WTC11 (cell line): ENCODE data around the gene BPTF. TPM values are rescaled to one million over a fixed set of nuclear protein-coding genes. Genes with fewer than 3 reads are reported as not detected.

Experiments
- ATAC-seq: fragments of 200-7000 bp; cut with Tn5 transposase; 2 replicates; pipeline ENCODE4 v1.10.0; 2021; ENCODE audit warnings: mild to moderate bottlenecking, moderate library complexity
- CTCF ChIA-PET: fragments of 300-600 bp; sonication (Branson Sonifier 250); formaldehyde crosslinking; loops from one replicate; lab custom pipeline; 2021; ENCODE audit warnings: antibody characterized with exemption; lab: Charles Lee
- POLR2A ChIA-PET: fragments of 350-600 bp; sonication (Branson Sonifier 250); formaldehyde crosslinking; loops from one replicate; lab custom pipeline; 2021; ENCODE audit warnings: antibody characterized with exemption; lab: Charles Lee
- DNase-seq: peaks from one replicate; pipeline ENCODE4 v3.0.0; 2021; ENCODE audit warnings: low spot score
- H3K27ac Mint-ChIP-seq: 2 replicates; pipeline ENCODE4 v1.8.0; 2021; ENCODE audit warnings: mixed read lengths
- H3K27me3 Mint-ChIP-seq: 2 replicates; pipeline ENCODE4 v1.8.0; 2021; ENCODE audit warnings: low read depth, mild to moderate bottlenecking, moderate library complexity, mixed read lengths
- H3K36me3 Mint-ChIP-seq: 2 replicates; pipeline ENCODE4 v1.8.0; 2021; ENCODE audit warnings: mixed read lengths
- H3K4me1 Mint-ChIP-seq: 2 replicates; pipeline ENCODE4 v1.8.0; 2022; ENCODE audit warnings: mixed read lengths
- H3K4me3 Mint-ChIP-seq: 2 replicates; pipeline ENCODE4 v1.8.0; 2021; ENCODE audit warnings: mild to moderate bottlenecking, moderate library complexity, mixed read lengths
- H3K9me3 Mint-ChIP-seq: 2 replicates; pipeline ENCODE4 v1.8.0; 2021; ENCODE audit warnings: mixed read lengths
- GABPB1 ChIP-seq: sonication (generic); formaldehyde crosslinking; IDR thresholded peaks from 2 replicates; pipeline ENCODE4 v1.8.1; 2023; ENCODE audit warnings: mild to moderate bottlenecking, missing genetic modification reagents
- HMGA2 ChIP-seq: fragments of 250-450 bp; sonication (Bioruptor Pico); IDR thresholded peaks from 2 replicates; pipeline ENCODE4 v1.4.0; 2021; ENCODE audit warnings: mild to moderate bottlenecking, moderate library complexity
- JUN ChIP-seq: sonication (generic); formaldehyde crosslinking; IDR thresholded peaks from 2 replicates; pipeline ENCODE4 v1.8.0; 2023; ENCODE audit warnings: mild to moderate bottlenecking, missing genetic modification reagents
- NR1H2 ChIP-seq: sonication (generic); formaldehyde crosslinking; IDR thresholded peaks from 2 replicates; pipeline ENCODE4 v1.9.0; 2021; ENCODE audit warnings: mild to moderate bottlenecking, moderate library complexity, missing genetic modification reagents
- SMAD4 ChIP-seq: sonication (generic); formaldehyde crosslinking; IDR thresholded peaks from 2 replicates; pipeline ENCODE4 v1.8.0; 2022; ENCODE audit warnings: mild to moderate bottlenecking, missing genetic modification reagents
- TCF7 ChIP-seq: sonication (generic); formaldehyde crosslinking; IDR thresholded peaks from 2 replicates; pipeline ENCODE4 v1.8.0; 2022; ENCODE audit warnings: mild to moderate bottlenecking, low read depth, missing genetic modification reagents, moderate library complexity
- TEAD1 ChIP-seq: sonication (generic); formaldehyde crosslinking; IDR thresholded peaks from 2 replicates; pipeline ENCODE4 v1.8.0; 2022; ENCODE audit warnings: mild to moderate bottlenecking, missing genetic modification reagents
- TEAD4 ChIP-seq: sonication (generic); formaldehyde crosslinking; IDR thresholded peaks from 2 replicates; pipeline ENCODE4 v1.8.0; 2022; ENCODE audit warnings: mild to moderate bottlenecking, missing genetic modification reagents
- total RNA-seq: library from RNA; stranded (reverse); gene quantifications from 3 replicates; pipeline ENCODE4 v1.2.3, GENCODE V29; 2021
- TF ChIP-seq, protein P1 (sequence below): fragments of 200-600 bp; IDR thresholded peaks from 2 replicates; pipeline ENCODE4 v1.8.0; 2022; ENCODE audit warnings: antibody characterized with exemption
- TF ChIP-seq, protein P2 (sequence below): sonication (generic); formaldehyde crosslinking; IDR thresholded peaks from 2 replicates; pipeline ENCODE4 v1.8.1; 2023; ENCODE audit warnings: mild to moderate bottlenecking, moderate library complexity, missing genetic modification reagents
- TF ChIP-seq, protein P3 (sequence below): fragments of 250-450 bp; sonication (Bioruptor Pico); IDR thresholded peaks from 2 replicates; pipeline ENCODE4 v1.9.0; 2021; ENCODE audit warnings: mild to moderate bottlenecking
- TF ChIP-seq, protein P4 (sequence below): sonication (generic); formaldehyde crosslinking; IDR thresholded peaks from 2 replicates; pipeline ENCODE4 v1.8.1; 2023; ENCODE audit warnings: mild to moderate bottlenecking, missing genetic modification reagents, moderate library complexity
- TF ChIP-seq, protein P5 (sequence below): sonication (generic); formaldehyde crosslinking; IDR thresholded peaks from 2 replicates; pipeline ENCODE4 v1.8.0; 2023; ENCODE audit warnings: mild to moderate bottlenecking, missing genetic modification reagents
- TF ChIP-seq, protein P6 (sequence below): fragments of 250-450 bp; sonication (Bioruptor Pico); IDR thresholded peaks from 2 replicates; pipeline ENCODE4 v1.9.0; 2021; ENCODE audit warnings: mild to moderate bottlenecking, borderline replicate concordance
- TF ChIP-seq, protein P7 (sequence below): fragments of 250-450 bp; sonication (Bioruptor Pico); IDR thresholded peaks from 2 replicates; pipeline ENCODE4 v2.1.2; 2022; ENCODE audit warnings: mild to moderate bottlenecking, moderate library complexity
- TF ChIP-seq, protein P8 (sequence below): sonication (generic); formaldehyde crosslinking; IDR thresholded peaks from 2 replicates; pipeline ENCODE4 v1.8.1; 2023; ENCODE audit warnings: mild to moderate bottlenecking, missing genetic modification reagents, moderate library complexity

Gene BPTF
- total RNA-seq, 1 experiment from 2014 or later, result 178 TPM

DNA sequence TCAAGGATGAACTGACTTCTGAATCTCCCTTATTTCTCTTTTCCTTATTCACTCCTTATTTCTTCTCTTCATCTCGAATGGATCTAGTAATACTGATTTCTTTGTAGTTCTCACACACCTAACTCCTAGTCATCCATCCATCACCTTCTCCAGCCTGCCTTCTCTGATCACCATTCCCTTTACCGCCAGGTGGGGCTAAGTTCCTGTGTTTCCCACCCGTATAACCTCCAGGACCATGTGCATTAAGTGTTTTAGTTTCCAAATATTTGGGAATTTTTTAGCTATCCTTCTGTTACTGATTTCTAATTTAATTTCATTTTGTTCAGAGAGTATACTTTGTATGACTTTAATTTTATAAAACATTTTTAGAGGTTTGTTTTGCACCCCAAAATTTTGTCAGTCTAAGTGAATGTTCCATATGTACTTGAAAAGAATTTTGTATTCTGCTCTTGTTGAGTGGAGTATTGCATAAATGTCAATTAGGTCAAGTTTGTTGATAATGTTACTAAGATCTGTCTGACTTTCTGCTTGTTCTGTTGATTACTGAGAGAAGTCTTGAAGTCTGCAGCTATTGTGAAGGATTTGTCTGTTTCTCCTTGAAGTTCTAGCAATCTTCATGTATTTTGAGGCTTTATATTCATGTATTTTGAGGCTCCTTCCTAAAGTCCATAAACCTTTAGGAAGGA lies 8.8 kb downstream of the BPTF start:
- peaks cover 59% of the 10 kb centered on the region for H3K4me1 Mint-ChIP-seq
- H3K36me3 Mint-ChIP-seq, result no peaks in the 10 kb centered on the region
- POLR2A ChIA-PET, result no interaction called here
- H3K27ac Mint-ChIP-seq, result no peak overlapping the region; the same call in none of the 2 replicates
- H3K27me3 Mint-ChIP-seq, result no peaks in the 10 kb centered on the region
- DNase-seq, result peak; percentile 63
- no peaks in the 10 kb centered on the region for H3K9me3 Mint-ChIP-seq
- no peak for TF ChIP-seq HMGA2 (CRISPR knock-in tag)
- TF ChIP-seq, protein P1, sequence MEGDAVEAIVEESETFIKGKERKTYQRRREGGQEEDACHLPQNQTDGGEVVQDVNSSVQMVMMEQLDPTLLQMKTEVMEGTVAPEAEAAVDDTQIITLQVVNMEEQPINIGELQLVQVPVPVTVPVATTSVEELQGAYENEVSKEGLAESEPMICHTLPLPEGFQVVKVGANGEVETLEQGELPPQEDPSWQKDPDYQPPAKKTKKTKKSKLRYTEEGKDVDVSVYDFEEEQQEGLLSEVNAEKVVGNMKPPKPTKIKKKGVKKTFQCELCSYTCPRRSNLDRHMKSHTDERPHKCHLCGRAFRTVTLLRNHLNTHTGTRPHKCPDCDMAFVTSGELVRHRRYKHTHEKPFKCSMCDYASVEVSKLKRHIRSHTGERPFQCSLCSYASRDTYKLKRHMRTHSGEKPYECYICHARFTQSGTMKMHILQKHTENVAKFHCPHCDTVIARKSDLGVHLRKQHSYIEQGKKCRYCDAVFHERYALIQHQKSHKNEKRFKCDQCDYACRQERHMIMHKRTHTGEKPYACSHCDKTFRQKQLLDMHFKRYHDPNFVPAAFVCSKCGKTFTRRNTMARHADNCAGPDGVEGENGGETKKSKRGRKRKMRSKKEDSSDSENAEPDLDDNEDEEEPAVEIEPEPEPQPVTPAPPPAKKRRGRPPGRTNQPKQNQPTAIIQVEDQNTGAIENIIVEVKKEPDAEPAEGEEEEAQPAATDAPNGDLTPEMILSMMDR, result 0 out of 2 replicates have a peak, but pooled peaks have one; percentile 21
- no peak overlapping the region for H3K4me3 Mint-ChIP-seq
- ATAC-seq, result peak; percentile 71
- CTCF ChIA-PET, result interaction anchor here (0.7 to 2.4 kb wide), 3 partner anchors 10 to 140 kb away, joined by 3 to 7 read pairs (median 3); partner anchors contain the start of gene BPTF

DNA sequence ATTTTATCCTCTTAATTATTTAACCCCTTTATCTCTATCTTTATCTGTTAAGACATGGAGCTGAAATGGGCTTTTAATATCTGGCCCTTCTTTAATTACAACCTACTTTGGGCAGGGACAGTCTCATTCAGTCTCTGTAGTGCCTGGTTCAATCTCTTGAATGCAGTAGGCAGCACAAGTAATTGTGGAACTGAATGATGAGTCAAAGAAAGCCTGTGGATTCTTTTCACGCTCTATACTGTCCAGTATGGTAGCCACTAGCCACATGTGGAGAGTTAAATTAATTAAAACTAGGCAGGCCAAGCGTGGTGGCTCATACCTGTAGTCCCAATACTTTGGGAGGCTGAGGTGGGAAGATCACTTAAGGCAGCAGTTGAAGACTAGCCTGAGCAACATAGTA lies 9.3 kb downstream of the BPTF start:
- TF ChIP-seq, protein P2, sequence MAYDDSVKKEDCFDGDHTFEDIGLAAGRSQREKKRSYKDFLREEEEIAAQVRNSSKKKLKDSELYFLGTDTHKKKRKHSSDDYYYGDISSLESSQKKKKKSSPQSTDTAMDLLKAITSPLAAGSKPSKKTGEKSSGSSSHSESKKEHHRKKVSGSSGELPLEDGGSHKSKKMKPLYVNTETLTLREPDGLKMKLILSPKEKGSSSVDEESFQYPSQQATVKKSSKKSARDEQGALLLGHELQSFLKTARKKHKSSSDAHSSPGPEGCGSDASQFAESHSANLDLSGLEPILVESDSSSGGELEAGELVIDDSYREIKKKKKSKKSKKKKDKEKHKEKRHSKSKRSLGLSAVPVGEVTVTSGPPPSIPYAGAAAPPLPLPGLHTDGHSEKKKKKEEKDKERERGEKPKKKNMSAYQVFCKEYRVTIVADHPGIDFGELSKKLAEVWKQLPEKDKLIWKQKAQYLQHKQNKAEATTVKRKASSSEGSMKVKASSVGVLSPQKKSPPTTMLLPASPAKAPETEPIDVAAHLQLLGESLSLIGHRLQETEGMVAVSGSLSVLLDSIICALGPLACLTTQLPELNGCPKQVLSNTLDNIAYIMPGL (CRISPR knock-in tag), result no peak
- no peak for TF ChIP-seq SMAD4 (CRISPR knock-in tag)
- TF ChIP-seq, protein P3, sequence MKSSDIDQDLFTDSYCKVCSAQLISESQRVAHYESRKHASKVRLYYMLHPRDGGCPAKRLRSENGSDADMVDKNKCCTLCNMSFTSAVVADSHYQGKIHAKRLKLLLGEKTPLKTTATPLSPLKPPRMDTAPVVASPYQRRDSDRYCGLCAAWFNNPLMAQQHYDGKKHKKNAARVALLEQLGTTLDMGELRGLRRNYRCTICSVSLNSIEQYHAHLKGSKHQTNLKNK (CRISPR knock-in tag), result no peak
- TF ChIP-seq NR1H2 (CRISPR knock-in tag), result no peak
- TF ChIP-seq, protein P4, sequence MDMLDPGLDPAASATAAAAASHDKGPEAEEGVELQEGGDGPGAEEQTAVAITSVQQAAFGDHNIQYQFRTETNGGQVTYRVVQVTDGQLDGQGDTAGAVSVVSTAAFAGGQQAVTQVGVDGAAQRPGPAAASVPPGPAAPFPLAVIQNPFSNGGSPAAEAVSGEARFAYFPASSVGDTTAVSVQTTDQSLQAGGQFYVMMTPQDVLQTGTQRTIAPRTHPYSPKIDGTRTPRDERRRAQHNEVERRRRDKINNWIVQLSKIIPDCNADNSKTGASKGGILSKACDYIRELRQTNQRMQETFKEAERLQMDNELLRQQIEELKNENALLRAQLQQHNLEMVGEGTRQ (CRISPR knock-in tag), result no peak
- no peak for TF ChIP-seq HMGA2 (CRISPR knock-in tag)
- TF ChIP-seq, protein P5, sequence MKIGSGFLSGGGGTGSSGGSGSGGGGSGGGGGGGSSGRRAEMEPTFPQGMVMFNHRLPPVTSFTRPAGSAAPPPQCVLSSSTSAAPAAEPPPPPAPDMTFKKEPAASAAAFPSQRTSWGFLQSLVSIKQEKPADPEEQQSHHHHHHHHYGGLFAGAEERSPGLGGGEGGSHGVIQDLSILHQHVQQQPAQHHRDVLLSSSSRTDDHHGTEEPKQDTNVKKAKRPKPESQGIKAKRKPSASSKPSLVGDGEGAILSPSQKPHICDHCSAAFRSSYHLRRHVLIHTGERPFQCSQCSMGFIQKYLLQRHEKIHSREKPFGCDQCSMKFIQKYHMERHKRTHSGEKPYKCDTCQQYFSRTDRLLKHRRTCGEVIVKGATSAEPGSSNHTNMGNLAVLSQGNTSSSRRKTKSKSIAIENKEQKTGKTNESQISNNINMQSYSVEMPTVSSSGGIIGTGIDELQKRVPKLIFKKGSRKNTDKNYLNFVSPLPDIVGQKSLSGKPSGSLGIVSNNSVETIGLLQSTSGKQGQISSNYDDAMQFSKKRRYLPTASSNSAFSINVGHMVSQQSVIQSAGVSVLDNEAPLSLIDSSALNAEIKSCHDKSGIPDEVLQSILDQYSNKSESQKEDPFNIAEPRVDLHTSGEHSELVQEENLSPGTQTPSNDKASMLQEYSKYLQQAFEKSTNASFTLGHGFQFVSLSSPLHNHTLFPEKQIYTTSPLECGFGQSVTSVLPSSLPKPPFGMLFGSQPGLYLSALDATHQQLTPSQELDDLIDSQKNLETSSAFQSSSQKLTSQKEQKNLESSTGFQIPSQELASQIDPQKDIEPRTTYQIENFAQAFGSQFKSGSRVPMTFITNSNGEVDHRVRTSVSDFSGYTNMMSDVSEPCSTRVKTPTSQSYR (CRISPR knock-in tag), result no peak
- no peak for TF ChIP-seq TCF7
- TF ChIP-seq, protein P6, sequence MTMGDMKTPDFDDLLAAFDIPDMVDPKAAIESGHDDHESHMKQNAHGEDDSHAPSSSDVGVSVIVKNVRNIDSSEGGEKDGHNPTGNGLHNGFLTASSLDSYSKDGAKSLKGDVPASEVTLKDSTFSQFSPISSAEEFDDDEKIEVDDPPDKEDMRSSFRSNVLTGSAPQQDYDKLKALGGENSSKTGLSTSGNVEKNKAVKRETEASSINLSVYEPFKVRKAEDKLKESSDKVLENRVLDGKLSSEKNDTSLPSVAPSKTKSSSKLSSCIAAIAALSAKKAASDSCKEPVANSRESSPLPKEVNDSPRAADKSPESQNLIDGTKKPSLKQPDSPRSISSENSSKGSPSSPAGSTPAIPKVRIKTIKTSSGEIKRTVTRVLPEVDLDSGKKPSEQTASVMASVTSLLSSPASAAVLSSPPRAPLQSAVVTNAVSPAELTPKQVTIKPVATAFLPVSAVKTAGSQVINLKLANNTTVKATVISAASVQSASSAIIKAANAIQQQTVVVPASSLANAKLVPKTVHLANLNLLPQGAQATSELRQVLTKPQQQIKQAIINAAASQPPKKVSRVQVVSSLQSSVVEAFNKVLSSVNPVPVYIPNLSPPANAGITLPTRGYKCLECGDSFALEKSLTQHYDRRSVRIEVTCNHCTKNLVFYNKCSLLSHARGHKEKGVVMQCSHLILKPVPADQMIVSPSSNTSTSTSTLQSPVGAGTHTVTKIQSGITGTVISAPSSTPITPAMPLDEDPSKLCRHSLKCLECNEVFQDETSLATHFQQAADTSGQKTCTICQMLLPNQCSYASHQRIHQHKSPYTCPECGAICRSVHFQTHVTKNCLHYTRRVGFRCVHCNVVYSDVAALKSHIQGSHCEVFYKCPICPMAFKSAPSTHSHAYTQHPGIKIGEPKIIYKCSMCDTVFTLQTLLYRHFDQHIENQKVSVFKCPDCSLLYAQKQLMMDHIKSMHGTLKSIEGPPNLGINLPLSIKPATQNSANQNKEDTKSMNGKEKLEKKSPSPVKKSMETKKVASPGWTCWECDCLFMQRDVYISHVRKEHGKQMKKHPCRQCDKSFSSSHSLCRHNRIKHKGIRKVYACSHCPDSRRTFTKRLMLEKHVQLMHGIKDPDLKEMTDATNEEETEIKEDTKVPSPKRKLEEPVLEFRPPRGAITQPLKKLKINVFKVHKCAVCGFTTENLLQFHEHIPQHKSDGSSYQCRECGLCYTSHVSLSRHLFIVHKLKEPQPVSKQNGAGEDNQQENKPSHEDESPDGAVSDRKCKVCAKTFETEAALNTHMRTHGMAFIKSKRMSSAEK (CRISPR knock-in tag), result no peak
- TF ChIP-seq, protein P7, sequence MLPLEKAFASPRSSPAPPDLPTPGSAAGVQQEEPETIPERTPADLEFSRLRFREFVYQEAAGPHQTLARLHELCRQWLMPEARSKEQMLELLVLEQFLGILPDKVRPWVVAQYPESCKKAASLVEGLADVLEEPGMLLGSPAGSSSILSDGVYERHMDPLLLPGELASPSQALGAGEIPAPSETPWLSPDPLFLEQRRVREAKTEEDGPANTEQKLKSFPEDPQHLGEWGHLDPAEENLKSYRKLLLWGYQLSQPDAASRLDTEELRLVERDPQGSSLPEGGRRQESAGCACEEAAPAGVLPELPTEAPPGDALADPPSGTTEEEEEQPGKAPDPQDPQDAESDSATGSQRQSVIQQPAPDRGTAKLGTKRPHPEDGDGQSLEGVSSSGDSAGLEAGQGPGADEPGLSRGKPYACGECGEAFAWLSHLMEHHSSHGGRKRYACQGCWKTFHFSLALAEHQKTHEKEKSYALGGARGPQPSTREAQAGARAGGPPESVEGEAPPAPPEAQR, result no peak
- TF ChIP-seq TEAD1 (CRISPR knock-in tag), result no peak
- TF ChIP-seq, protein P1, result no peak
- TF ChIP-seq GABPB1 (CRISPR knock-in tag), result no peak
- TF ChIP-seq TEAD4, result no peak
- TF ChIP-seq JUN, result no peak
- TF ChIP-seq, protein P8, sequence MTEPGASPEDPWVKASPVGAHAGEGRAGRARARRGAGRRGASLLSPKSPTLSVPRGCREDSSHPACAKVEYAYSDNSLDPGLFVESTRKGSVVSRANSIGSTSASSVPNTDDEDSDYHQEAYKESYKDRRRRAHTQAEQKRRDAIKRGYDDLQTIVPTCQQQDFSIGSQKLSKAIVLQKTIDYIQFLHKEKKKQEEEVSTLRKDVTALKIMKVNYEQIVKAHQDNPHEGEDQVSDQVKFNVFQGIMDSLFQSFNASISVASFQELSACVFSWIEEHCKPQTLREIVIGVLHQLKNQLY (CRISPR knock-in tag), result no peak
- H3K4me1 Mint-ChIP-seq, result peaks cover 53% of the 10 kb centered on the region
- H3K36me3 Mint-ChIP-seq, result no peaks in the 10 kb centered on the region
- ChIA-PET CTCF (interaction anchor here (1.0 to 2.4 kb wide), 2 partner anchors 10 to 66 kb away, joined by 3 to 7 read pairs; partner anchors contain the start of gene BPTF), POLR2A (no interaction called here)
- H3K27ac Mint-ChIP-seq, result peak overlapping the region; percentile 29; the same call in 1 of the 2 replicates
- H3K4me3 Mint-ChIP-seq, result no peak overlapping the region
- DNase-seq (no peak), ATAC-seq (no peak)
- no peaks in the 10 kb centered on the region for H3K9me3 Mint-ChIP-seq
- H3K27me3 Mint-ChIP-seq, result no peaks in the 10 kb centered on the region
